H9 (cell line): Measurements from ENCODE around the gene OXLD1. TPM values are rescaled to one million over a fixed set of nuclear protein-coding genes. Genes with fewer than 3 reads are reported as not detected.

Experiments
- DNase-seq: peaks from one replicate; pipeline ENCODE4 v3.0.0-alpha.2; 2017
- H2AFZ ChIP-seq: one replicate; pipeline ENCODE4 v1.6.1; 2013; ENCODE audit warnings: mild to moderate bottlenecking, low read length, control low read depth, moderate library complexity
- H2AK5ac ChIP-seq: 2 replicates; pipeline ENCODE4 v1.6.1; 2013; ENCODE audit warnings: low read length, control low read depth, mixed read lengths; ENCODE audit not compliant: insufficient read length
- H2BK120ac ChIP-seq: one replicate; pipeline ENCODE4 v1.6.1; 2013; ENCODE audit warnings: low read depth, mild to moderate bottlenecking, low read length, control low read depth, inconsistent platforms; ENCODE audit not compliant: poor library complexity, severe bottlenecking
- H2BK12ac ChIP-seq: 2 replicates; pipeline ENCODE4 v1.6.1; 2013; ENCODE audit warnings: low read length, control low read depth, mixed read lengths, low read depth; ENCODE audit not compliant: insufficient read length
- H2BK15ac ChIP-seq: 2 replicates; pipeline ENCODE4 v1.6.1; 2013; ENCODE audit warnings: low read depth, low read length, control low read depth
- H2BK20ac ChIP-seq: one replicate; pipeline ENCODE4 v1.6.1; 2013; ENCODE audit warnings: low read depth, mild to moderate bottlenecking, low read length, control low read depth, inconsistent platforms; ENCODE audit not compliant: poor library complexity, severe bottlenecking
- H2BK5ac ChIP-seq: 2 replicates; pipeline ENCODE4 v1.6.1; 2013; ENCODE audit warnings: low read length, control low read depth, mixed read lengths; ENCODE audit not compliant: insufficient read length
- H3K14ac ChIP-seq: 2 replicates; pipeline ENCODE4 v1.6.1; 2013; ENCODE audit warnings: low read length, control low read depth; ENCODE audit not compliant: insufficient read depth
- H3K18ac ChIP-seq: 2 replicates; pipeline ENCODE4 v1.6.1; 2013; ENCODE audit warnings: low read depth, mild to moderate bottlenecking, mixed read lengths, low read length, control low read depth; ENCODE audit not compliant: insufficient read length
- H3K23ac ChIP-seq: 2 replicates; pipeline ENCODE4 v1.6.1; 2013; ENCODE audit warnings: low read length, control low read depth, mixed read lengths, low read depth; ENCODE audit not compliant: insufficient read length
- H3K23me2 ChIP-seq: 2 replicates; pipeline ENCODE4 v1.6.1; 2013; ENCODE audit warnings: low read depth, mild to moderate bottlenecking, mixed read lengths, low read length, control low read depth; ENCODE audit not compliant: insufficient read length, poor library complexity, severe bottlenecking
- H3K27ac ChIP-seq: 2 replicates; pipeline ENCODE4 v1.5.1; 2013; ENCODE audit warnings: low read length, control low read depth, mixed read lengths, low read depth; ENCODE audit not compliant: insufficient read length
- H3K27me3 ChIP-seq: 2 replicates; pipeline ENCODE4 v1.6.1; 2013; ENCODE audit warnings: low read length, control low read depth, inconsistent platforms; ENCODE audit not compliant: insufficient read depth
- H3K4ac ChIP-seq: 2 replicates; pipeline ENCODE4 v1.6.1; 2013; ENCODE audit warnings: low read depth, mild to moderate bottlenecking, control low read depth, inconsistent platforms, low read length, moderate library complexity
- H3K4me1 ChIP-seq: 2 replicates; pipeline ENCODE4 v1.6.1; 2013; ENCODE audit warnings: low read length, control low read depth, inconsistent platforms; ENCODE audit not compliant: insufficient read depth
- H3K4me2 ChIP-seq: 2 replicates; pipeline ENCODE4 v1.6.1; 2013; ENCODE audit warnings: low read length, control low read depth, mixed read lengths; ENCODE audit not compliant: insufficient read length, insufficient read depth
- H3K56ac ChIP-seq: 2 replicates; pipeline ENCODE4 v1.6.1; 2013; ENCODE audit warnings: low read depth, mild to moderate bottlenecking, mixed read lengths, low read length, control low read depth; ENCODE audit not compliant: insufficient read length
- H3K79me1 ChIP-seq: 2 replicates; pipeline ENCODE4 v1.6.1; 2013; ENCODE audit warnings: low read depth, mild to moderate bottlenecking, moderate library complexity, low read length, control low read depth, inconsistent platforms; ENCODE audit not compliant: insufficient read depth, poor library complexity, severe bottlenecking
- H3K79me2 ChIP-seq: 2 replicates; pipeline ENCODE4 v1.6.1; 2013; ENCODE audit warnings: low read length, control low read depth, inconsistent platforms; ENCODE audit not compliant: insufficient read depth
- H3K9ac ChIP-seq: 2 replicates; pipeline ENCODE4 v1.6.1; 2013; ENCODE audit warnings: low read length, control low read depth, mixed read lengths; ENCODE audit not compliant: insufficient read length; ENCODE audit errors: extremely low read depth
- H3K9me3 ChIP-seq: one replicate; pipeline ENCODE4 v1.6.1; 2013; ENCODE audit warnings: low read depth, low read length, inconsistent platforms; ENCODE audit not compliant: control insufficient read depth
- H3T11ph ChIP-seq: one replicate; pipeline ENCODE4 v1.6.1; 2013; ENCODE audit warnings: mild to moderate bottlenecking, low read length, control low read depth, inconsistent platforms
- H4K20me1 ChIP-seq: one replicate; pipeline ENCODE4 v1.6.1; 2013; ENCODE audit not compliant: control insufficient read depth, insufficient read length, insufficient read depth
- H4K5ac ChIP-seq: 2 replicates; pipeline ENCODE4 v1.6.1; 2013; ENCODE audit warnings: low read depth, mild to moderate bottlenecking, mixed read lengths, low read length, control low read depth; ENCODE audit not compliant: insufficient read length
- H4K8ac ChIP-seq: replicated peaks from 2 replicates; pipeline ENCODE4 v1.6.1; 2013; ENCODE audit warnings: low read length, control low read depth, mixed read lengths, low read depth; ENCODE audit not compliant: insufficient read length
- H4K91ac ChIP-seq: 2 replicates; pipeline ENCODE4 v1.6.1; 2013; ENCODE audit warnings: low read depth, mild to moderate bottlenecking, moderate library complexity, mixed read lengths, low read length, control low read depth; ENCODE audit not compliant: insufficient read length
- H3K27ac Mint-ChIP-seq, 3 experiments: 2 replicates in 2 of 3; 3 replicates in 1 of 3; pipeline ENCODE4 v1.8.0; 2020 to 2021; ENCODE audit warnings: mixed read lengths in 3 of 3, mild to moderate bottlenecking in 1 of 3, moderate library complexity in 1 of 3
- H3K27me3 Mint-ChIP-seq: 2 replicates; pipeline ENCODE4 v1.8.0; 2021; ENCODE audit warnings: low read depth, mild to moderate bottlenecking, moderate library complexity, mixed read lengths
- H3K36me3 Mint-ChIP-seq, 3 experiments: 2 replicates in 2 of 3; 3 replicates in 1 of 3; pipeline ENCODE4 v1.8.0; 2020 to 2021; ENCODE audit warnings: low read depth in 3 of 3, mixed read lengths in 3 of 3; ENCODE audit not compliant: insufficient read depth in 1 of 3
- H3K4me1 Mint-ChIP-seq, 2 experiments: 2 replicates each; pipeline ENCODE4 v1.8.0; 2020; ENCODE audit warnings: mixed read lengths in 2 of 2
- H3K4me3 Mint-ChIP-seq, 2 experiments: 2 replicates in 1 of 2; 3 replicates in 1 of 2; pipeline ENCODE4 v1.8.0; 2020 to 2021; ENCODE audit warnings: mild to moderate bottlenecking in 2 of 2, mixed read lengths in 2 of 2, moderate library complexity in 1 of 2
- H3K9me3 Mint-ChIP-seq, 2 experiments: 2 replicates in 1 of 2; 3 replicates in 1 of 2; pipeline ENCODE4 v1.8.0; 2020; ENCODE audit warnings: mild to moderate bottlenecking in 2 of 2, mixed read lengths in 2 of 2, moderate library complexity in 1 of 2
- CTCF ChIP-seq: fragments of 200-600 bp; sonication (generic); conservative IDR thresholded peaks from 3 replicates; pipeline ENCODE4 v1.8.0; 2021; ENCODE audit warnings: antibody characterized with exemption, mild to moderate bottlenecking
- WGBS: extraction: QIAGEN DNeasy Blood & Tissue Kit; methylation state at CpG from one replicate; pipeline ENCODE4 v1.1.7; 2013; ENCODE audit warnings: missing lambda C conversion rate, low lambda C conversion rate, mixed read lengths; ENCODE audit not compliant: insufficient read length; ENCODE audit errors: extremely low coverage; 5-methylcytosine and 5-hydroxymethylcytosine counted together
- total RNA-seq: library from RNA; stranded (reverse); gene quantifications from 2 replicates; pipeline ENCODE4 v1.2.1, GENCODE V29; 2021

The OXLD1 gene
- total RNA-seq, 1 experiment from 2014 or later, result 25.0 TPM

GRCh38 chr17:81651692-81652091, 14.7 kb downstream of the OXLD1 start:
- H3K4ac ChIP-seq, result no peak overlapping the region
- H2BK20ac ChIP-seq, result no peak overlapping the region
- no peak overlapping the region for H3K27ac ChIP-seq
- H3K79me2 ChIP-seq, result no peaks in the 10 kb centered on the region
- H3K56ac ChIP-seq, result no peak overlapping the region
- H4K8ac ChIP-seq, result no peak overlapping the region
- peaks cover 4% of the 10 kb centered on the region for H3K23me2 ChIP-seq
- no peak overlapping the region for H3K18ac ChIP-seq
- H2BK120ac ChIP-seq, result no peak overlapping the region
- H4K20me1 ChIP-seq, result no peaks in the 10 kb centered on the region
- H2AFZ ChIP-seq, result no peak overlapping the region
- DNase-seq, result peak; percentile 32
- H4K5ac ChIP-seq, result no peak overlapping the region
- no peaks in the 10 kb centered on the region for H3K79me1 ChIP-seq
- H4K91ac ChIP-seq, result no peak overlapping the region
- no peaks in the 10 kb centered on the region; the same call in 1 of the 2 replicates for H3K27me3 ChIP-seq
- TF ChIP-seq CTCF, result no peak
- H2BK15ac ChIP-seq, result no peak overlapping the region
- no peak overlapping the region for H2BK12ac ChIP-seq
- H3K36me3 Mint-ChIP-seq, result no peaks in the 10 kb centered on the region
- no peak overlapping the region for H3K14ac ChIP-seq
- H3K27me3 Mint-ChIP-seq, result peaks cover 2% of the 10 kb centered on the region
- H3K4me1 Mint-ChIP-seq, result peaks cover 13 to 20% of the 10 kb centered on the region in 2 experiments
- no peaks in the 10 kb centered on the region; a peak in 2 of 5 replicates for H3K9me3 Mint-ChIP-seq
- H3K9me3 ChIP-seq, result no peaks in the 10 kb centered on the region
- H3K4me2 ChIP-seq, result no peak overlapping the region
- peak overlapping the region in 1 of 2 experiments; percentile 18; a peak in 1 of 5 replicates for H3K4me3 Mint-ChIP-seq
- no CpG with 5 or more reads among the region's 10 CpGs for WGBS
- H3K9ac ChIP-seq, result no peak overlapping the region
- no peak overlapping the region for H3K27ac Mint-ChIP-seq
- H3K4me1 ChIP-seq, result peaks cover 3% of the 10 kb centered on the region; the same call in 1 of the 2 replicates
- no peak overlapping the region for H3T11ph ChIP-seq
- no peak overlapping the region for H3K23ac ChIP-seq
- no peak overlapping the region for H2AK5ac ChIP-seq
- no peak overlapping the region for H2BK5ac ChIP-seq
